K562 (cell line): Measurements from ENCODE around the gene HSPB8. TPM values are rescaled to one million over a fixed set of nuclear protein-coding genes. Genes with fewer than 3 reads are reported as not detected.

Experiments
- ATF1 ChIP-seq, 2 experiments: fragments of 450-650 bp in 1 of 2; IDR thresholded peaks; 2 replicates each; pipeline ENCODE4 v1.6.1; 2016; ENCODE audit warnings: missing compliant biosample characterization in 1 of 2, missing genetic modification characterization in 1 of 2
- ATF3 ChIP-seq, 2 experiments: fragments of 450-650 bp in 1 of 2; sonication (generic) in 1 of 2; formaldehyde crosslinking in 1 of 2; IDR thresholded peaks in 1 of 2; conservative IDR thresholded peaks in 1 of 2; 2 replicates each; pipeline versions ENCODE4 v1.6.1 to v1.8.1; 2016 to 2023; ENCODE audit warnings: mild to moderate bottlenecking in 2 of 2, moderate library complexity in 2 of 2, inconsistent platforms in 1 of 2, missing genetic modification reagents in 1 of 2
- ATF7 ChIP-seq: fragments of 450-650 bp; IDR thresholded peaks from 2 replicates; pipeline ENCODE4 v1.7.1; 2014; ENCODE audit warnings: mild to moderate bottlenecking, moderate library complexity
- CBFA2T3 ChIP-seq: fragments of 450-650 bp; IDR thresholded peaks from 2 replicates; pipeline ENCODE4 v1.6.1; 2017
- CBX2 ChIP-seq: fragments of 200-600 bp; sonication (generic); IDR thresholded peaks from one replicate; pipeline ENCODE4 v1.6.1; 2012; ENCODE audit warnings: mild to moderate bottlenecking, low read length, inconsistent platforms; ENCODE audit not compliant: insufficient read depth, poor library complexity, severe bottlenecking
- CHD1 ChIP-seq: fragments of 200-600 bp; sonication (generic); IDR thresholded peaks from one replicate; pipeline ENCODE4 v1.6.1; 2012; ENCODE audit warnings: mild to moderate bottlenecking, moderate library complexity, low read length, inconsistent platforms
- FOS ChIP-seq: IDR thresholded peaks from 3 replicates; pipeline ENCODE4 v1.6.1; 2011; ENCODE audit not compliant: insufficient read length; ENCODE audit errors: extremely low read depth
- GABPB2 ChIP-seq: fragments of 250-450 bp; sonication (Bioruptor Pico); conservative IDR thresholded peaks from 2 replicates; pipeline ENCODE4 v1.5.1; 2021; ENCODE audit warnings: mild to moderate bottlenecking
- JUND ChIP-seq, 2 experiments: IDR thresholded peaks; 2 replicates in 1 of 2; 3 replicates in 1 of 2; pipeline ENCODE4 v1.6.1; 2011; ENCODE audit warnings: borderline replicate concordance in 2 of 2, low read depth in 2 of 2, low read length in 2 of 2, improper control_type of control experiment in 1 of 2, missing biosample characterization in 1 of 2, missing genetic modification characterization in 1 of 2, missing genetic modification reagents in 1 of 2
- KDM2B ChIP-seq: fragments of 250-450 bp; sonication (Bioruptor Pico); IDR thresholded peaks from 2 replicates; pipeline ENCODE4 v1.8.0; 2021; ENCODE audit warnings: mild to moderate bottlenecking, moderate library complexity
- NCOR1 ChIP-seq: fragments of 450-650 bp; IDR thresholded peaks from 2 replicates; pipeline ENCODE4 v1.6.1; 2016; ENCODE audit warnings: mild to moderate bottlenecking, moderate library complexity
- RBM39 ChIP-seq: fragments of 200-400 bp; formaldehyde crosslinking; optimal IDR thresholded peaks from 2 replicates; pipeline ENCODE3; 2018; ENCODE audit warnings: low read depth, low read length
- SNAPC5 ChIP-seq: fragments of 250-450 bp; sonication (Bioruptor Pico); IDR thresholded peaks from 2 replicates; pipeline ENCODE4 v1.8.0; 2021; ENCODE audit warnings: moderate library complexity, mild to moderate bottlenecking, inconsistent platforms
- SRSF7 ChIP-seq: fragments of 200-400 bp; formaldehyde crosslinking; optimal IDR thresholded peaks from 2 replicates; pipeline ENCODE3; 2017; ENCODE audit warnings: mild to moderate bottlenecking, low read depth, low read length
- TGIF2 ChIP-seq: sonication (generic); formaldehyde crosslinking; IDR thresholded peaks from 2 replicates; pipeline ENCODE4 v1.8.1; 2022; ENCODE audit warnings: mild to moderate bottlenecking, missing genetic modification reagents, moderate library complexity
- THRAP3 ChIP-seq: fragments of 450-650 bp; IDR thresholded peaks from 2 replicates; pipeline ENCODE4 v1.6.1; 2016; ENCODE audit warnings: mild to moderate bottlenecking, inconsistent platforms, borderline replicate concordance
- U2AF1 ChIP-seq: fragments of 200-400 bp; formaldehyde crosslinking; optimal IDR thresholded peaks from 2 replicates; pipeline ENCODE3; 2017; ENCODE audit warnings: mild to moderate bottlenecking, low read depth, low read length, moderate library complexity
- ZNF224 ChIP-seq: sonication (generic); formaldehyde crosslinking; IDR thresholded peaks from 2 replicates; pipeline ENCODE4 v1.8.0; 2022; ENCODE audit warnings: mild to moderate bottlenecking, missing genetic modification reagents
- ZNF431 ChIP-seq: sonication (generic); formaldehyde crosslinking; IDR thresholded peaks from 2 replicates; pipeline ENCODE4 v1.8.0; 2022; ENCODE audit warnings: mild to moderate bottlenecking, missing genetic modification reagents
- ZNF668 ChIP-seq: fragments of 250-450 bp; sonication (Bioruptor Pico); IDR thresholded peaks from 2 replicates; pipeline ENCODE4 v1.8.0; 2022; ENCODE audit warnings: mild to moderate bottlenecking, inconsistent platforms
- ZSCAN29 ChIP-seq: fragments of 450-650 bp; IDR thresholded peaks from 2 replicates; pipeline ENCODE4 v1.6.1; 2017
- polyA plus RNA-seq, 8 experiments: library from polyadenylated mRNA; depleted of rRNA in 4 of 8; stranded (reverse) in 5 of 8; unstranded in 3 of 8; fragments of >200 nt; fragmentation: Nextera tagmentation in 2 of 8; fragmentation: Illumina TruSeq in 1 of 8; extraction: Ambion mirVana in 2 of 8; extraction: Trizol in 1 of 8; gene quantifications; 2 replicates each; pipeline versions ENCODE4 v1.2.1 to v1.2.3, GENCODE V29; 2011 to 2014; ENCODE audit warnings: inconsistent platforms in 1 of 8, missing spikeins in 1 of 8
- total RNA-seq, 7 experiments: library from RNA; depleted of rRNA in 6 of 7; stranded (reverse); fragments of >200 nt in 6 of 7; fragmentation: Illumina TruSeq in 2 of 7; extraction: Trizol in 2 of 7; gene quantifications; 2 replicates each; pipeline versions ENCODE4 v1.2.1 to v1.2.3, GENCODE V29; 2011 to 2021; ENCODE audit warnings: low replicate concordance in 1 of 7
- TF ChIP-seq, protein P1 (sequence below): fragments of 450-650 bp; IDR thresholded peaks from 2 replicates; pipeline ENCODE4 v1.6.1; 2014; ENCODE audit warnings: low read depth, mild to moderate bottlenecking, moderate library complexity, borderline replicate concordance
- TF ChIP-seq, protein P2 (sequence below): fragments of 200-400 bp; formaldehyde crosslinking; IDR thresholded peaks from 2 replicates; pipeline ENCODE4 v1.6.1; 2017; ENCODE audit warnings: mild to moderate bottlenecking, low read depth, low read length, moderate library complexity

The HSPB8 gene
- total and polyA plus RNA-seq, 9 of the 15 experiments (the other 6 are each of a cell fraction or from before 2014, with no cell fraction given), result 0.13 TPM; not detected in 8

DNA sequence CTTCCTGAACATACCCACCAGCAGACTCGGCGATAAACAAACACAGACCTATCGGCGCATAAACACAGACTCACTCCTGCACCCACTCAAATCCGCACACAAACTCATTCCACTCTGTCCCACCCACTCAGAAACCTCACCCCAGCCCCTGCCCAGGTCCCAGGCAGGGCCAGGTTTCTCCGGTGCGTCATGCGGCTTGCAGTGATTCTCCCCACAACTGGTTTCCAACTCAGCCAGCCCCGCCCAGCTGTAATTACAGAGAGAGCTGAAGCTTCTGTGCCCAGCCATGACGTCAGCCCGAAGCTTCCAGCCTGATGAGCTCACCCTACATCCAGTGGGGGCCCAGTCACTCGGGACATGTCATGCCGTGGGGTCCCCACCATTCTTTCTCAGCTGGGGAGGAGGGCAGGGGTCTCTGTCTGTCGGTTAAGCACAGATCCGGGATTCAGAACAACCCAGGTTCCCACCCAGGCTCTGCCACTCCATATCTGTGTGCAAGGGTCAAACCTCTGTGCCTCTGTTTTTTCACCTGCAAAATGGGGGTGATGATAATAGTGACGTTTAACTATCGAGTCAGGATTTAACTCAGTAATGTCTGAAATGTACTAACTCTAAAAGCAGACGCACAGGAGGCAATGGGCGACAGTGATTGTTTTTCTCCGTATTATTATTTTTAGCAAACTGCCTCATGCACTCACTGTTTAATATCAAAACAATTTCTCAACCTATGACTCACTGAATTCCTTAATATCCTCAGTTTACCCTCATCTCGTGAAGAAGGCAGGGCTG, 2.3 kb upstream of the HSPB8 start (continued):
- TF ChIP-seq, protein P1, sequence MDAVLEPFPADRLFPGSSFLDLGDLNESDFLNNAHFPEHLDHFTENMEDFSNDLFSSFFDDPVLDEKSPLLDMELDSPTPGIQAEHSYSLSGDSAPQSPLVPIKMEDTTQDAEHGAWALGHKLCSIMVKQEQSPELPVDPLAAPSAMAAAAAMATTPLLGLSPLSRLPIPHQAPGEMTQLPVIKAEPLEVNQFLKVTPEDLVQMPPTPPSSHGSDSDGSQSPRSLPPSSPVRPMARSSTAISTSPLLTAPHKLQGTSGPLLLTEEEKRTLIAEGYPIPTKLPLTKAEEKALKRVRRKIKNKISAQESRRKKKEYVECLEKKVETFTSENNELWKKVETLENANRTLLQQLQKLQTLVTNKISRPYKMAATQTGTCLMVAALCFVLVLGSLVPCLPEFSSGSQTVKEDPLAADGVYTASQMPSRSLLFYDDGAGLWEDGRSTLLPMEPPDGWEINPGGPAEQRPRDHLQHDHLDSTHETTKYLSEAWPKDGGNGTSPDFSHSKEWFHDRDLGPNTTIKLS, result no peak
- TF ChIP-seq ATF1 (CRISPR knock-in tag; IDR thresholded peaks at IDR 0.05) (no peak), ATF1 (tag; IDR thresholded peaks at IDR 0.05) (peak; percentile 44; the same call in 1 of the 2 replicates), NCOR1 (no peak), ZNF668 (CRISPR knock-in tag) (no peak), U2AF1 (no peak), GABPB2 (CRISPR knock-in tag) (no peak), CHD1 (no peak), FOS (no peak), KDM2B (CRISPR knock-in tag) (no peak), ZNF224 (CRISPR knock-in tag) (no peak), CBX2 (no peak), JUND (IDR thresholded peaks at IDR 0.05; ENCODE audit: borderline replicate concordance, low read depth, low read length) (no peak), JUND (tag; IDR thresholded peaks at IDR 0.05; ENCODE audit: borderline replicate concordance, low read depth, low read length) (peak; percentile 38; the same call in 1 of the 3 replicates), ZNF431 (CRISPR knock-in tag) (no peak), SRSF7 (no peak), ATF3 (IDR thresholded peaks at IDR 0.05) (peak; percentile 84), ATF3 (CRISPR knock-in tag; conservative IDR thresholded peaks at IDR 0.05) (no peak), RBM39 (no peak), ATF7 (peak; percentile 64; the same call in 1 of the 2 replicates), ZSCAN29 (no peak), SNAPC5 (no peak), CBFA2T3 (no peak), TGIF2 (CRISPR knock-in tag) (no peak), THRAP3 (no peak)
- TF ChIP-seq, protein P2, sequence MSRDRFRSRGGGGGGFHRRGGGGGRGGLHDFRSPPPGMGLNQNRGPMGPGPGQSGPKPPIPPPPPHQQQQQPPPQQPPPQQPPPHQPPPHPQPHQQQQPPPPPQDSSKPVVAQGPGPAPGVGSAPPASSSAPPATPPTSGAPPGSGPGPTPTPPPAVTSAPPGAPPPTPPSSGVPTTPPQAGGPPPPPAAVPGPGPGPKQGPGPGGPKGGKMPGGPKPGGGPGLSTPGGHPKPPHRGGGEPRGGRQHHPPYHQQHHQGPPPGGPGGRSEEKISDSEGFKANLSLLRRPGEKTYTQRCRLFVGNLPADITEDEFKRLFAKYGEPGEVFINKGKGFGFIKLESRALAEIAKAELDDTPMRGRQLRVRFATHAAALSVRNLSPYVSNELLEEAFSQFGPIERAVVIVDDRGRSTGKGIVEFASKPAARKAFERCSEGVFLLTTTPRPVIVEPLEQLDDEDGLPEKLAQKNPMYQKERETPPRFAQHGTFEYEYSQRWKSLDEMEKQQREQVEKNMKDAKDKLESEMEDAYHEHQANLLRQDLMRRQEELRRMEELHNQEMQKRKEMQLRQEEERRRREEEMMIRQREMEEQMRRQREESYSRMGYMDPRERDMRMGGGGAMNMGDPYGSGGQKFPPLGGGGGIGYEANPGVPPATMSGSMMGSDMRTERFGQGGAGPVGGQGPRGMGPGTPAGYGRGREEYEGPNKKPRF, result no peak
